NCI-H748 (cell line): ENCODE data around the gene PHEX.

Experiments used
- DNase-seq: peaks from one replicate; lab custom pipeline; 2025; ENCODE audit not compliant: unreplicated experiment; lab: John Stamatoyannopoulos, UW

The PHEX gene

DNA sequence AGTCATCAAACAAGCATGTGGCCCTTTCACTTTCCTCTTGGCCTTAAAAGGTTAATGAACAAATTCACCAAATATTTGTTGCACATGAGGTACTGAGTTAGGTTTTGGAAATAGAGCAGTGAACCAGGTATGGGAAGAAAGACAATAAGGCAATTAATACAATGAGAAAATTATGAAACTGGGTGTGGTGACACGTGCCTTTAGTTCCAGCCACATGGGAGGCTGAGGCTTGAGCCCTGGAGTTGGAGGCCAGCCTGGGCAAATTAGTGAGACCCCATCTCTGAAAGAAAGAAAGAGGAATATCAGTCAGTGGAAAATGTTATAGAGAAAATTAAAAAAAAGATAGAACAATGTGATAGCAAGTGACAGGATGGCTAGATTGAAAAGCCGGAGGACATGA is 8.1 kb downstream of the PHEX start:
- DNase-seq: no peak

DNA sequence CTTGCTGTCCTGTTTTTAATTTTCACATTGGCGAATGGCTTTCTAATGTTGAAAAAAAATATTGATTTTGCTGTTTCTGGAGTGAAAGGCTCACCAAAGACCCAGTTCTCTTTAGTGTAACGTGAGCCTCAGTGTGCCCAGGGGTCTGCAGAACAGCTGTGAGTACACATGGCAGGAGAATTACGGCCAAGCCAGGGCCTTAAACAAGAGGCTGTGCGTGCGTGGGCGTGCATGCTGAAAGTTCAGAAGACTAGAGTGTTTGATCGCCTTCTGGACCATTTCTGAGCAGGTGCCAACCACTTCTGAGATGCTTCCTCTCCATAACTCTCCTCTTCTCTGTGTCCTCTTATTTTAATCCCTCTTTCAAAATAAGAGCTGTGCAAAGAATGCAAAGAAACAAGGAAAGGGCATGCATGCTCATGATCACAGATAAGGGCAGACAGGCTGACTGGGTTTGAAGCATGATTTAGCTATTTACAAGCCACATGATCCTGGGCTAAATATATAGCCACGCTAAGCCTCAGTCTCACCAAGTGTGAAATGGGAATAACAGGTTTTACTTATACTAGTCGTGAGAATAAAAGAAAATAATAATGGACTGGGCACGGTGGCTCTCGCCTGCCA is 9.9 kb downstream of the PHEX start:
- DNase-seq: peak; percentile 3

DNA sequence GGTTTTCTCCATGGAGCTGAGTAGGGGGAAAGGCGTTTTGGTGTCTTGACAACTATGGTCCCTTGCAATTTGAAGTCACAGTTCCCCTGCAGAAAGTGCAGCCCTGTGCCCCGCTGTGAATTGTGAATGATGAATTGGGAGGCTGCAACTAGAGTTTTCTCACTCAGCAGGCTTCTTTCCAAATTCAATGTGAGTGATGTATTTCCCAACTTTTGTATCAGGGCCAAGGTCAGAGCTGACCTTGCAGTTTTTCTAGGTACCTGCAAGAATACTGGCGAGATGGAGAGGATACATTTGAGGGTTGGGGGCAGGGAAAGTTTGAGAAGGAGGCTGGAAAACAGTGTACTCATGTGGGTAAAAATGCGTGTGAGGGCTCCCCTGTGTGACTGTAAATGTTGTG is 11.7 kb downstream of the PHEX start:
- DNase-seq: no peak

DNA sequence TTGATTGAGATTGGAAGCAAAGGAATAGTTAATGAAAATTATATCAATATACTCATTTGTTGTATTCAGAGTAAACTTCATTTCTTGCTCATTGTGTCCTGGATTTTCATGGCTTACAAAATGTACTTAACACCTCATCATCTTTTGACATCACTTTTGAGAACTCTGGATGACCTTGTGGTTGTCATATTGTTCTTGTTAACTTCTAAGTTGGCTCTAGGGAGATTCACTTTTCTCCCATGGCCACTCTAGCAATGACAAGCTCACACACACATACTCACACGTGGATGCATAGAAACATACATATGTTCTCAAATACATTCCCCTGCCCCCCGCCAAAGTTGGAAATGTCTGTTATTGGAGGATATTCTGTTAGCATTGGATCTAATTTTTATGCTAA is 15.3 kb downstream of the PHEX start:
- DNase-seq: no peak

DNA sequence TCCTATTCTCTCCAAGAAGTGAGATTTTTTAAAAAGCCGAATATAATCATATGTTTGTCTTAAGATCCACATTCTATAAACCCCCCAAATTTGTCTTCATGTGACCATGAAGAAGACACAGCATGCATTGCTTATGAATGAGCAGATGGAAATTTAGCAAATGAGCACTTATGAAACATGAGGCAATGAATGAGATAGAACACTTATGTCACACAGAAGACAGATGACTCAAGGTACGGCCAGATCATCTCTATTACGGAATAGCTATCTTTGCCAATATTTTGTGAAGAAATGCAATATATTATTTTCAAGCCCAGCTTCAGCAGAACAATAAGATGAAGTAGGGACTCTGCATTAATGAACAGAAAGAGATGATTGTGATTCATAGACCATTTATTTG is 21.4 kb downstream of the PHEX start:
- no peak for DNase-seq

DNA sequence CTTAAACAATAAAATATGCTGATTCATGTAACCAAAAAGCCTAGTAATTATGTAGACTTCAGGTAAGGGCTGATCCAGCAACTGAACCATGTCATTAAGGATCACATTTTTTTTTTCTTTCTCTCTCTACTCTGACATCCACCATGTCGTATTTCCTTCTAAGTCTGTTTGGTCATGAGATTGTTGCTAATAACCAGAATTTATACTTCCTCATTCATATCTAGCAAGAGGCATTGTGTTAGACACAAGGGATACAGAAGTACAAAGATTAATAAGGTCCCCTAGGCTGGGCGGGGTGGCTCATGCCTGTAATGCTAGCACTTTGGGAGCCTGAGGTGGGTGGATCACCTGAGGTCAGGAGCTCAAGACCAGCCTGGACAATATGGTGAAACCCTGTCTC is 24.1 kb downstream of the PHEX start:
- no peak for DNase-seq

DNA sequence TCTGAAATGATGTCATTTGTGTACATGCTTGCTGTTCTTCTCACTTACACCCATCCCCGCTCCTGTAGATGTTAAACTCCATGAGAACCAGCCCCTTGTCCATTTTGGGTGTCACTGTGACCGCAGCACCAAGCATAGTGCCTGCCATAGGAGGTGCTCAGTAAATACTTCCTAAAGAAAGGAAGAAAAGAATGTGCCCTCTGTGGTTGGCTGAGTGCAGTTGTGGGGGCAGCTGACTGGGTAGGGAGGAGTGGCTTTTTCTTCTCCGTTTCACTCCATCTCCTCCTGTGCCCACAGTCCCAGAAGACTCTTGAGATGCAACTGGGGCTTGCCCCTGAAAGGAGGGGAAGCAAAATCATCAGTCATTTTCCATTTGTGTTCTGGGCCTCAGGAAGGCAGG is 25.5 kb downstream of the PHEX start:
- DNase-seq: no peak

DNA sequence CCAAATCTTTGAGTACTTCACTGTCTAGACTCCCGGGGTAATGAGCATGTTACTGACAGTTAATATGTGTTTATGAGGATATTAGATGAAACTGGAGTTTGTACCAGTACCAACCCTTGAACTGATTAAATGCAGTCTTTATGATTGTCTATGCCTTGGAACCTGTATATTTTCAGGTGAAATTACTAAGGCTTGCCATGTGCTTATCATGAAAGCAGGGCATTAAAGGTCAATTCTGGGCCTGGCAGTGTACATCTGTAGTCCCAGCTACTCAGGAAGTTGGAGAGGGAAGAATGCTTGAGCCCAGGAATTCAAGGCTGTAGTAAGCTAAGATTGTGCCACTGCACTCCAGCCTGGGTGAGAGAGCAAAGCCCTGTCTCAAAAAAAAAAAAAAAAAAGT is 27.6 kb downstream of the PHEX start:
- no peak for DNase-seq

DNA sequence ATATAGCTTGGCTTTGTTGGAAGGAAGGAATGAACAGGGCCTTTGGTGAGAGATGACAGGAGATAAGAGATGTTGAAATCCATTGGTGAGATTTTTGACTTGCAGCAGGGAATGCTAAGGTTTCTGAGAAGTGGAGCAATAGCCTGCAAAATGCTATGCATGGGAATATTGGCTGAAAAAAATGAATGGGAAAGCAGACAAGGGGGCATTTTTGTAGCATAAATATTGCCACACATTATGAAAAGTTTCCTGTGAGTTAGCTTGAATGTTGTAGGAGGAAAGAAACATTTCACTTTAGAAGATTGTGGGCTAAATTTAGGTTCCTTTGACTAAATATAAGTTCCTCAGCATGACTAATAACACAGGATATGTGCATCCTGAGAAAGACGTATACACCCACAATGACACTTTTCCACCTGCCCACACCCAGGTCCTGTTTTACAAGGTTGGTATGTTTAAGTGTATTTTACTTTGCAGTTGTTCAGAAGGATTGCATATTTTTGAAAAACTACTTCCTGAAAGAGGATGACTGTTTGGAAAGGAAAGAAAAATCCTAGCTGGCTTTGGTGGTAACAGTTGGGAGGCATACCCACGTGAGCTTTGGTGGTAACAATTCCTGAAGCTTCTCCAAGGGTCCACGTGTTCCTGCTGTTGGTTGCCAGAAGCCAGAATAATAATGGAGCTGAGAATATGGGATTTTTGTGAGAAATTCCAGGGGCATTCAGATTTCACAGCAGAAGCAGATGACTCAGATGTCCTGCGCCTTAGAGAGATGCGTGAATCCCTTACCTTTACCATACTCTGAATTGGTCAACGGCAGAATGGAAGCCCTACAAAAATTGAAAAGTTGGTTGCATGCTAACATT is 28.5 kb downstream of the PHEX start:
- no peak for DNase-seq

DNA sequence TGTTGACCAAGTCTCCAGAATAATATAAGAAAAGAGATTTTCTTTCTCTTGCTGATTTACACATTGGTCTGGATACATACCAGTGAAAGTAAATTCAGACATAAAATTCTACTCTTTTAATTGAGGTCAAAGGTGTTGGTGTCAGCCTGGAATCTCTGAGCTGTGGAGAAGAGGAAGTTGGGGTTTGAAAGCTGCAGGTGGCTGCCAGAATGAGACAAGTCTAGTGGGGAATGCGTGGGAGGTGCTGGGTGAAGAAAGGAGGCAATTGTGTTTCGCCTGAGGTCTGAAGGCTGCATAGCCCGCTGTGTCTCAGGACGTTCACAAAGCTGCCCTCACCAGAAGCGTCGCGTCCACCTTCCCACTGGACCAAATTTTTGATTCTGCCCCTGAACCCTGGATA is 31.2 kb downstream of the PHEX start:
- DNase-seq: no peak

DNA sequence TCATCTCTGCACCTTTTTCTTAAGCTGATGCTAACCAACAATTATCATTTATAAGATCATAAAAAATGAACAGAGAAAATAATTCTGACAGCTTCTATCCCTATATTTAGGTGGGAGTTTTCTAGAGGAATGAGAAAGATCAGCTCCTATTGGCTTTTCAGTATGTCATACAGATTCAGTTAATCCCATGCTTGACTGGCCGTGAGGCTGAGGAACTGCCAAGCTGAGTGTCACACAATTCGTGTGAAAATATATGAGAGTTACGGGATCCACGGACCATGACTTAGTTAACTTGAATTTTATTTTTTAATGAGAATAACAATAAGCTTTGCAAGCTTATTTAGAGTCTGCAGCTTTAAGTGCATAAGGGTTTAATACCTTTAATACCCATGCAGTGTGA is 37.5 kb downstream of the PHEX start:
- DNase-seq: no peak

DNA sequence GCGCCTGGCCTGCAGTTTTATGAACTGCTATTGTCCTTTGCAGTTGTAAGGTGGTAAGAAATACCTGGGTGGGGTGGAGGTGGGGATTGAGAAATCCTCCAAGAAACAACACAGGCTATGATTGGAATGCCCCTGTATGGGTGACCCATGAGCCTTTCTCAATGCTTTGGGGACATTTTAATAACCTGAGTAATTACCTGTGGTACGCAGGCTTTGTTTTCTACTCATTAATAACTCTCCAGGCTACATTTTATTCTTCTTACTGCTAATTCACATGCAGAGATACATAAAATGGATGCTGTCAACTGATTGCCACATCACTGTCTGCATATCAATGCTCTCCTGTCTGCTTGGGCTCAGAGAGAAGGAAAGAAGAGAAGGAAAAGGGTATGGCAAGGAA is 41.8 kb downstream of the PHEX start:
- no peak for DNase-seq

DNA sequence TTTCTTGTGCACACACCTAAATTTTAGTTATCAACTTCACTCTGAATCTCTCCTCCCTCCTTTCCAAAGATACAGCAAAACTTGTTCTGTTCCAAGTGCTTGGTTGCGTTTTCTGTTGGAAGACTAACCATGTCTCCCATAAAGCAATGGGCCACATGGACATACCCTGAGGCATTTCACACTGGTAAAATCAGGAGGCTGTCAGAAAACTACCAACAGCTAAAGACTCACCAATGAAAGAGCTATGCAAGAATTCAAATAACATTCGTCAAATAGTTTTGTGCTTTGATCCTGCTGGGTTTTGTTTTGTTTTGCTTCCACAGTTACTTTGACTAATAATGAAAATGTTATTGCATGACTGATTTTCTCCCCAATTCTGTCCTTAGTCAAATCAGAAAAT is 46.0 kb downstream of the PHEX start:
- DNase-seq: no peak

DNA sequence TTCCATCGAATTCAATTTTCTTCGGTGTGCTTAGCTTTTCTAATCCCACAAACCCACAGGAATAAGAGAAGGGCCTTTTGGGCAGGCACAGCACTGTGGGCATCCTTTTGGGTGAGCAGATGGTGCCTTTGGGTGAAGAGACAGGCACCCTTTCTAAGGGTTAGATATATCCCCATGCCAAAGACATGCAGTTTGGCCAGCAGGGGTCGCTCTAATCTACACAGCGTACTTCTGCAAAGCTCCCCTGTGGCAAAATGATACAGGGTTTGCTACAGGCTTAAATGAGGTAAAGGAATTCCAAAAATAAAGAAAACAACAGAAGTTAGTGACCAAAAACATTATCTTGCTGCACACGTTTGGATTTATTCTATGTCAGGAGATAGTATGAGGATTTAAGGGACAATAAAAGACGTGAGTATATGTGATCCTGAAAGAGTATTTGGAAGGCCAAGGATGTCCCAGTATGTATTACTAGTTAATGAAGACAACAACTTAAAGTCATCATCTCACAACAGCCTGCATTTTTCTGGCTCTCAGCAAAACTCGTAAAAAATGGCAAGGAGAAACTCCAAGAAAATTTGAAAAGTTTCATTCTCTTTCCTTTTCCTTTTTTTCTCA is 49.5 kb downstream of the PHEX start:
- peak; percentile 49 for DNase-seq

DNA sequence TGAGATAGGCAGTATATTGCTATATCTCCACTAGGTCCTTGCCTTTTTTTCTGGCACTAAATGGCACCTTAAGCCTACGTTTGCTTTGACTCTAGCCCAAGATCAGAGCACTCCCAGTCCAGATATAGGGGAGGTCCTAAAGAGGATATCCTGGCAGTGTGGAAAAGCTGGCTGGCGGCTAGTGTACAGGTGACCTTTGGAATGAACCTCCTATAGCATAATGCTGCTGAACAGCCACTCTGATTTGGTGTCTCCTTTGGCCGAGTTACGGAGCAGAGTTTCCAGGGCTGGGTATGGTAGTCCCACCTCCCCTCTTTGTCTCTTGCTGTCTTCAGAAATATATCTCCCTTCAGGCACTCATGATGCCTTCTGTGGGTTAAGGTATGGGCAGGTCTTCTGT is 53.9 kb downstream of the PHEX start:
- DNase-seq: no peak

DNA sequence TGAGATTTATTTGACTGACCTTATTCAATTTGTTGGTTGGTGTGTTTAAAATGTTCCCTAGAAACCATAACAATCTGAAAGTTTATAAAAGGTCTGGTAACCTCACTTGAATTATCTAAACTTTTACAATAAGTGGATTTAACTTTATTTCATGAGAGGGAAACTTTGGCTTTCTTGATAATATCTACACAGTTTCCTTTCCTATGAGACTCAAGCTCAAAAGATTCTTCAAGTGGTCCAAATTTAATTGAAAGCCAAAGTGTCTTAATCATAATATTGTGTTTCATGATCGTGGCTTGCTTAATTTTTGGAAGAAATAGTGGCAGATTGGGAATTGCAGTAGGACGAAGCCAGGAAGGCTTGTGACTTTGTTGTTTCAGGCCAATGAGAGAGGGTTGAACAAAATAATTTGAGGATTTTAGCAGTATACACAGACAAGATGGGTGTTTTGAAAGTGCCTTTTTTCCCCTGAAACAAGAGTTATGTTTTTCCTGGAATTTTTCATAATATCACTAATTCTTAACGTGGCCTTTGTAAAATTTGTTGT is 55.0 kb downstream of the PHEX start:
- DNase-seq: no peak

DNA sequence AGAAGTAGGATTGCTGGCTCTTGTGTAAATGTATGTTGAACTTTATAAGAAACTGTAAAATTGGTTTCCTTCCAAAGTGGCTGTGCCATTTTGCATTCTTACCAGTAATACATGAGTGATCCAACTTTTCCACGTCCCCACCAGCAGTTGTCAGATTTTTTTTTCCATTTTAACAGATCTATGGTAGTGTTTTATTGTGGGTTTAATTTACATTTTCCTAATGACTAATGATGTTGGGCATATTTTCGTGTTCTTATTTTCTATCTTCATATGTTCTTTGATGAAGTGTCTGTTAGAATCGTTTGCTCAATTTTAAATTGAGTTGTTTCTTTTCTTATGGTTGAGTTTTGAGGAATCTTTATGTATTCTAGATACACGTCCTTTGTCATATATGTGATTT is 56.2 kb downstream of the PHEX start:
- DNase-seq: no peak

DNA sequence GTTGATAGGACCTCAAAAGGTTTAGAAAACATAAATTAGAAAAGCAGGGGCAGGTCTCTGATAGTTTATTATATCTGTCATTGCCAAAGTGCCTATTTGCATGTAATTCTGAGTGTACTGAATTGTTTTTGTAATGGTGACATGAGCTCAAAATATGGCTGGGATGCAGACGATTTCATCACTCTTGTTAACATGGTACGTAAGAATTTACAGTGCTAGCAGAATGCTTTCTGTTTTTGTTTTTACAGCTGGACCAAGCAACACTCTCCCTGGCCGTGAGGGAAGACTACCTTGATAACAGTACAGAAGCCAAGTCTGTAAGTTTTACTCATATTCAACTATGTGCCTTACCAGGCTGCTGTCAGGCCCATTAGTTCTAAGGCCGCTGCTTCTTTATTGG is 58.1 kb downstream of the PHEX start:
- no peak for DNase-seq

DNA sequence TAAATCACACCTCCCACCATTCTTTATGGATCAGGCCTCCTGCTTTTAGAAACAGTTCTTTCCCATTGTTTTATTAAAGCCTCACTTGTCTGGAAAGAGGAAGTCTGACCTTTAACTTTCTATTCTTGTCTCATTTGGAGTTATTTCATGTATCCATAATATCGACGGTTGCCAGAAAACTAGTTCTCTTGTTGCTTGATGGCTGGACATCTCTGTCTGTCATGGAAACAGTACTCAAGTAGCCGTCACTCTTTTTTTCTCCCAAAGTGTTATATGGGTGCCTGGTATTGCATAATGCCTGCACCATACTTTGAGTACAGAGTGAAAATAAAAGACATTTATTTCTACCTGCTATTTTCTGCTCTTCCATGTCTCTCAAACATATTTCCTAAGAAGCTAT is 61.4 kb downstream of the PHEX start:
- no peak for DNase-seq

DNA sequence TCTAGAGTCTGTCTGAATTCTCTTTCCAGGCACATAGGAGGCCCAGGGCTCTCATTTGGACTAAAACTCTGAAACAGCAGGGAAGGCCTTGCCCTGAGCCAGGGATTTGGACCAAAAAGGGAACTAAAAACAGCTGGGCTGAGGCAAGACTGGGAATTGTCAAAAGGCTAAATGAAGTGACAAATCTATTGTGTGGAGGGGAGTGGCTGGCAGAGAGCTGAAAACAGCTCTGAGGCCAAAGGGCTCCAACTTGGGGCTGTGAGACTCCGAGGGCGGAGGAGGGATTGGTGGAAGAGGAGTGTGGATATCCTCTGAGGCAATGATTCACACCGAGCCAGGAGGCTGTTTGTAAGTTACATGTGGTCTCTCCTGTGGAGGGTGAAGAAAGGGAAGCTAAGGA is 63.2 kb downstream of the PHEX start:
- DNase-seq: no peak

DNA sequence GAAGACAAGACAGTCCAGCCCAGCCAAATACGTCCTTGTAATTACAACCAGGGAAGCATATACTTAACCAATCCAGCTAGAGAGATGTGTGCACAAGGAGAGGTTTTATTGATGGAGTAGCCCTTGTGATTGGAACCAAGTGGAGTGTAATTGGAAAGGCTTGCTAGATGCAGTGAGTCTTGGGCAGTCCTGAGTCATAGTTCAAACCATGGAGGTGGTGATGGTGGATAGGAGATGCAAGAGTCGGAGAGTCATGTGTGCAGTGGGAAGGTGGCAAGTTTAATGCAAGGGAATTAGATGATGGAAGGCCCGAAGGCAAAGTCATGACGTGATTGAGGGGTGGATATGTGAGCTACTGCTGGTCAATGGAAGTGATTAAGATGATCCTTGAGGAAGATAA is 63.7 kb downstream of the PHEX start:
- DNase-seq: no peak

DNA sequence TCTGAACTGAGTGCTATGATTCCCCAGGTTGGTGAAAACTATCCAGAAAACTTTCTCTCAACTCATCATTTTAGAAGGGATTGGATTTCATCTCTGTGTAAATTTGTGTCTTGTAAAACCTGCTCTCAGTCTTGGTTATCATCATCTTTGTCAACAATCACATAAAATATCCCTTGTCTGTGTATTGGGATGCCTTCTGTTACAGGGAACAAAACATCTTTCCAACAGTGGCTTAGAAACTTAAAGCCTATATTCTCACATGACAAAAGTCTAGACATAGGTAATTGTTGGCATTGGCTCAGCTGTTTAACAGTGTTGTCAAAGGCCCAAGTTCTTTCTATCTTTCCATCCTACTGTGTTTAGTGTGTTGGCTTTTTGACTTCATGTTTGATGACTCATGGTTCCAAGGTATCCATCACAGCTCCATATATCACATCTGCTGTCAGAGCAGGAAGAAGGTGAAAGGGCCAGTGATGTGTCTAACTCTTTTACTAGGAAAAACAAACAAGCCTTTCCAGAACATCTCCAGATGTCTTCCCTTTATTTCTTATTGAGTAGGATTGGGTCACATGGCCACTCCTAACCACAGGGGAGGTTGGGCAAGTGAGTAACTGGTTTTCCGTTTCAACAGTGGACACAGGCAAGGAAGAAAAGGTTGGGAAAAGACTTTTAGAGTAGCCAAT is 65.0 kb downstream of the PHEX start:
- DNase-seq: no peak
